MCF 10A (cell line): Measurements from ENCODE around the gene SLC9A7. TPM values are rescaled to one million over a fixed set of nuclear protein-coding genes. Genes with fewer than 3 reads are reported as not detected.

Source experiments
- BruUV-seq: library from RNA; stranded (reverse); fragments of 400-500 nt; replicated peaks from 2 replicates; lab custom pipeline; 2021; lab: Mats Ljungman, UMichigan
- CTCF ChIA-PET: fragments of 300-600 bp; sonication (Branson Sonifier 250); formaldehyde crosslinking; extraction: SDS; loops from one replicate; lab custom pipeline; 2021; ENCODE audit warnings: antibody characterized with exemption, inconsistent platforms; lab: Yijun Ruan, JAX
- POLR2A ChIA-PET: fragments of 300-600, 350-650 bp; sonication (Branson Sonifier 250); formaldehyde crosslinking; extraction: SDS; loops from one replicate; lab custom pipeline; 2020; ENCODE audit warnings: antibody characterized with exemption, inconsistent platforms; lab: Yijun Ruan, JAX
- DNase-seq: peaks from one replicate; pipeline ENCODE4 v3.0.0-alpha.2; 2018; ENCODE audit not compliant: unreplicated experiment
- H3K27ac Mint-ChIP-seq: one replicate; pipeline ENCODE4 v1.8.0; 2022; ENCODE audit warnings: mild to moderate bottlenecking, low read depth, mixed read lengths; ENCODE audit not compliant: unreplicated experiment
- H3K27me3 Mint-ChIP-seq: one replicate; pipeline ENCODE4 v1.8.0; 2022; ENCODE audit warnings: mixed read lengths; ENCODE audit not compliant: insufficient read depth, unreplicated experiment
- H3K36me3 Mint-ChIP-seq: one replicate; pipeline ENCODE4 v1.8.0; 2022; ENCODE audit warnings: mild to moderate bottlenecking, moderate library complexity, mixed read lengths; ENCODE audit not compliant: insufficient read depth, unreplicated experiment
- H3K4me1 Mint-ChIP-seq: one replicate; pipeline ENCODE4 v1.8.0; 2022; ENCODE audit warnings: mixed read lengths; ENCODE audit not compliant: insufficient read depth, unreplicated experiment
- H3K4me3 Mint-ChIP-seq: one replicate; pipeline ENCODE4 v1.8.0; 2022; ENCODE audit warnings: mild to moderate bottlenecking, moderate library complexity, mixed read lengths; ENCODE audit not compliant: unreplicated experiment
- H3K9me3 Mint-ChIP-seq: one replicate; pipeline ENCODE4 v1.8.0; 2022; ENCODE audit warnings: mixed read lengths; ENCODE audit not compliant: unreplicated experiment
- intact Hi-C: fragments of 100-400 bp; cut with micrococcal nuclease; formaldehyde crosslinking; loops from 2 replicates; pipeline ENCODE4 v1.14.1; 2022
- total RNA-seq: library from RNA; stranded (reverse); gene quantifications from 2 replicates; pipeline ENCODE4 v1.2.3, GENCODE V29; 2022
- TF ChIP-seq, protein P1 (sequence below): fragments of 200-600 bp; IDR thresholded peaks from one replicate; pipeline ENCODE4 v1.8.0; 2022; ENCODE audit warnings: antibody characterized with exemption, mild to moderate bottlenecking; ENCODE audit not compliant: unreplicated experiment

SLC9A7 gene
- total RNA-seq, 1 experiment from 2014 or later: 28.3 TPM

DNA sequence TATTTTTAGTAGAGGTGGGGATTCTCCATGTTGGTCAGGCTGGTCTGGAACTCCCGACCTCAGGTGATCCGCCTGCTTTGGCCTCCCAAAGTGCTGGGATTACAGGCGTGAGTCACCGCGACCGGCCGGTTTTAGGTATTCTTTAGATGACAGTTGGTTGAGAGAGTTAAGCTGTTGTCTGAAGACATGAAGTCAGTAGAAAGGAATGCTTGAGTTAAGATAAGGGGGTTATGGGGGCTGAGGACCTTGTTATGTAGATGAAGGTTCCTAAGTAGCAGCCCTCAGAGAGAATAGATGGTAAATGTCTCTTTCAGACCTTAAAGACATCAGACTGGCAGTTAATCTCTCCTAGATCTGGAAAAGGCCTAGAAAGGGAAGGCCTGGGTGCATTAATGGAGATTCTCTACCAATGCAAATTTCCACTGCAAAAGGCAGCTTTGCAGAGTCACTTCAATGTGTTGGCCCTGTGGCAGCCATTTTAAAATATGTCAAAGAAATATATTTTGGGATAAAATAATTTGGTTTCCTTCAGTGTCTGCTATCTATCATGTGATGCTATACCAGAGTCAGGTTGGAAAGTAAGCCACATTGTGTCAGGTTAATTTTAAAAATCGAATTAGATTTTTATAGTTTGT lies 207.3 kb downstream of the SLC9A7 start:
- TF ChIP-seq, protein P1, sequence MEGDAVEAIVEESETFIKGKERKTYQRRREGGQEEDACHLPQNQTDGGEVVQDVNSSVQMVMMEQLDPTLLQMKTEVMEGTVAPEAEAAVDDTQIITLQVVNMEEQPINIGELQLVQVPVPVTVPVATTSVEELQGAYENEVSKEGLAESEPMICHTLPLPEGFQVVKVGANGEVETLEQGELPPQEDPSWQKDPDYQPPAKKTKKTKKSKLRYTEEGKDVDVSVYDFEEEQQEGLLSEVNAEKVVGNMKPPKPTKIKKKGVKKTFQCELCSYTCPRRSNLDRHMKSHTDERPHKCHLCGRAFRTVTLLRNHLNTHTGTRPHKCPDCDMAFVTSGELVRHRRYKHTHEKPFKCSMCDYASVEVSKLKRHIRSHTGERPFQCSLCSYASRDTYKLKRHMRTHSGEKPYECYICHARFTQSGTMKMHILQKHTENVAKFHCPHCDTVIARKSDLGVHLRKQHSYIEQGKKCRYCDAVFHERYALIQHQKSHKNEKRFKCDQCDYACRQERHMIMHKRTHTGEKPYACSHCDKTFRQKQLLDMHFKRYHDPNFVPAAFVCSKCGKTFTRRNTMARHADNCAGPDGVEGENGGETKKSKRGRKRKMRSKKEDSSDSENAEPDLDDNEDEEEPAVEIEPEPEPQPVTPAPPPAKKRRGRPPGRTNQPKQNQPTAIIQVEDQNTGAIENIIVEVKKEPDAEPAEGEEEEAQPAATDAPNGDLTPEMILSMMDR: no peak
- H3K4me3 Mint-ChIP-seq: no peak overlapping the region
- ChIA-PET POLR2A (interaction anchor here (0.6 kb wide), 1 partner anchor 52 kb away, joined by 3 read pairs; no protein-coding TSS in a partner anchor), CTCF (no interaction called here)
- intact Hi-C loops: no loop called here
- peaks cover 8% of the 10 kb centered on the region for H3K27me3 Mint-ChIP-seq
- H3K36me3 Mint-ChIP-seq: peaks cover 20% of the 10 kb centered on the region
- no peak overlapping the region for H3K27ac Mint-ChIP-seq
- BruUV-seq: no TSS peak
- DNase-seq: no peak
- H3K9me3 Mint-ChIP-seq: no peaks in the 10 kb centered on the region
- no peaks in the 10 kb centered on the region for H3K4me1 Mint-ChIP-seq

DNA sequence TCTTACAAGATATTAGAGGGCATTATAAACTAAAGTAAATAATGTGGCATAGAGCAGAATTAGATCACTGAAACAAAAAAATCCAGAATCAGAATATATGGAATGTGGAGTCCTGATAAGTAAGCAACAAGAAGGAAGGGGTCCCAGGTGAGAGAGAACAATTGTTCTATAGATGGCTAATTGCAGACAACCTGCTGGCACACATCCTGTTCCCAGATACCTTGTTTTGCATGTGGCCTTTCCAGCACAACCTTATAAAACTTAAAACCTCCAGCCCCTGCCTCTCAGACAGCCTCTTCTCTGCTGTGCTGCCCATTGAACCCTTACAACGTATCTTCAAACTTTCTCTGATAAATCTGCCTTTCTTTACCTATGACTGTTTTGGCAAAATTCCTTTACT lies 209.0 kb downstream of the SLC9A7 start:
- BruUV-seq: no TSS peak
- peaks cover 20% of the 10 kb centered on the region for H3K36me3 Mint-ChIP-seq
- no peak overlapping the region for H3K27ac Mint-ChIP-seq
- no peaks in the 10 kb centered on the region for H3K4me1 Mint-ChIP-seq
- no peaks in the 10 kb centered on the region for H3K27me3 Mint-ChIP-seq
- no peaks in the 10 kb centered on the region for H3K9me3 Mint-ChIP-seq
- no peak for DNase-seq
- intact Hi-C loops: loop anchor here (5.0 kb wide), 1 partner anchor 42 kb away; no protein-coding TSS in a partner anchor
- TF ChIP-seq, protein P1: no peak
- POLR2A ChIA-PET: no interaction called here
- CTCF ChIA-PET: no interaction called here
- no peak overlapping the region for H3K4me3 Mint-ChIP-seq

Other genes with a start within 250 kb of the SLC9A7 start
- gene ZNF674, start 213.7 kb downstream of the SLC9A7 start, total RNA-seq: 7.2 and 9.7 TPM in 2 replicates
- 1.2 and 1.6 TPM in 2 replicates for gene CHST7, start 185.4 kb downstream of the SLC9A7 start, total RNA-seq
- 5.4 and 8.0 TPM in 2 replicates for gene RP2, start 77.9 kb upstream of the SLC9A7 start, total RNA-seq
- 7.8 and 9.4 TPM in 2 replicates for gene JADE3, start 153.3 kb upstream of the SLC9A7 start, total RNA-seq